HG02852 (cell line): ENCODE measurements around the gene FXR2.
A peak's percentile ranks its signal among the peaks of the same experiment; 100 is the strongest.

Experiments
- ATAC-seq: cut with Tn5 transposase; IDR thresholded peaks from one replicate; pipeline ENCODE4 v1.9.1; 2021; ENCODE audit warnings: mild to moderate bottlenecking, moderate library complexity; ENCODE audit not compliant: unreplicated experiment

The FXR2 gene

DNA sequence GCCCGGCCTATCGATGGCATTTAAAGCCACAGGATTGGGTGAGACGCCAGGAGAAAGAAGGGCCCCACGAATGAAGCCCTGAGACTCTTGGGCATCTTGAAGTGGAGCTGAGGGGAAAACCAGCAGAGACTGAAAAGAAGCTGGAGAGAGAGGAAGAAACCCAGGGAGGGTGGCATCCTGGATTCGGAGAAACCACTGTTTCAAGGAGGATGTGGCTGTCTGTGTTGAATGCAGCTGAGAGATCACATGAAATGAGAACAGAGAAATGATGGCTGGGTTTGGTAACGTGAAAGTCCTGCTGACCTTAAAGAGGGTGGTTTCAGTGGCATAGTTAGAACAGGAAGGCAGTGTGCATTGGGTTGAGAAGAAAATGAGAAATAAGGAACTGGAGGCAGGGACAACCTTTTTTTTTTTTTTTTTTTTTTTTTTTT lies 62.1 kb downstream of the FXR2 start:
- no peak for ATAC-seq

GRCh38 chr17:7551396-7551795 lies 63.3 kb downstream of the FXR2 start:
- no peak for ATAC-seq

- ATAC-seq: no peak
These were observed 64.4 kb downstream of the FXR2 start for GRCh38 chr17:7550344-7550743.

DNA sequence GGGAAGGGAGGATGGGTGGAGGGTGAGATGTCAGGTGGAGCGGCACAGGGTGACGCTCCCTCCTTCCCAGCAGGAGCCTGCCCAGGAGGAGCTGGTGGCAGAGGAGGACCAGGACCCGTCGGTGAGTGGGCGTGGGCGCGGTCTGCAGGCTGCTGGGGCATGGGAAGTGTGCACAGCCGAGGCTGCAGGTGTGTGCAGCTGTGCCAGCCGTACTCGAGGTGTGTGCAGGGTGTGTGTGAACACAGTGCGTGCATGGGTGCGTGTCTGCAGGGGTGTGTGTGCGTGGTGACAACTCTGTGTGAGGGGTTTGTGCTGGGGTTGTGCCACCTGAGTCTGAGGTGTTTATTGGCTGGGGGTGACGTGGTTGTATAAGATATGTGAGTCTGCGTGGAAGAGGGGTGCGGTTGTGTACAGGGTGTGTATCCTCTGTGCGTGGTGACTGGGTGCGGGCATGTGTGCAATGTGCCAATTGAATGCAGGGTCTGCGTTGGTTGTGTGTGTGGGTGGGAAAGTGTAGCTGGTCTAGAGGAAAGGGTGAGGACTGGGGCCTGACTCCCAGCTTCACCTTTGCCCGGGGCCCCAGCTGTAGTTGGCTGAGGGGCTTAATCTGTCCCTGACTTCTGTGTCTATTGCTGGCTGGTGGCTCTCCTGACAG lies 65.2 kb downstream of the FXR2 start:
- ATAC-seq: no peak

- peak; percentile 45 for ATAC-seq
These were observed 65.9 kb downstream of the FXR2 start, which contains the start of gene TNFSF12 for GRCh38 chr17:7548585-7549400. TSS of gene TNFSF12 (plus strand) at chr17:7549058. CDS start at chr17:7549154, 96 bp downstream.

- ATAC-seq: no peak
These were observed 69.8 kb downstream of the FXR2 start for GRCh38 chr17:7544911-7545310.
